ENCODE measurements around the gene PSMG4. TPM values are rescaled to one million over a fixed set of nuclear protein-coding genes. Genes with fewer than 3 reads are reported as not detected.
A peak's percentile ranks its signal among the peaks of the same experiment; 100 is the strongest.

Gene PSMG4
- total and polyA plus RNA-seq, 9 of the 15 experiments (the other 6 are each of a cell fraction or from before 2014, with no cell fraction given), result 12.9 to 185 (median 52.0) TPM

- 92% methylated on average over 16 of the region's 40 CpGs for WGBS (ENCODE audit: insufficient coverage, low coverage, missing lambda C conversion rate)
- Histone ChIP-seq H3K27me3 (ENCODE audit: control insufficient read depth in 2 of 2, insufficient read depth in 2 of 2, low read length in 2 of 2) (no peaks in the 10 kb centered on the region; a peak in 1 of 5 replicates), H3K79me2 (ENCODE audit: control insufficient read depth, insufficient read depth, low read length) (no peaks in the 10 kb centered on the region), H3K9me3 (replicated peaks; ENCODE audit: control insufficient read depth, insufficient read depth, low read depth, low read length) (no peaks in the 10 kb centered on the region), H3K4me1 (replicated peaks in 1 of 2; ENCODE audit: control insufficient read depth in 2 of 2, insufficient read depth in 2 of 2, low read length in 2 of 2) (peaks cover 32 to 36% of the 10 kb centered on the region in 2 experiments), H3K9me1 (ENCODE audit: control insufficient read depth, insufficient read depth, low read length) (no peaks in the 10 kb centered on the region), H2AFZ (ENCODE audit: low read depth, low read length) (no peak overlapping the region), H4K20me1 (replicated peaks; ENCODE audit: control insufficient read depth, insufficient read depth, low read length) (no peaks in the 10 kb centered on the region), H3K4me2 (ENCODE audit: insufficient read depth, low read length) (no peak overlapping the region), H3K36me3 (ENCODE audit: control insufficient read depth, insufficient read depth, low read length) (no peaks in the 10 kb centered on the region), H3K27ac (ENCODE audit: extremely low read depth, low read depth, low read length) (no peak overlapping the region), H3K4me3 (no peak overlapping the region), H3K9ac (ENCODE audit: insufficient read depth in 1 of 2, low read depth in 2 of 2, low read length in 2 of 2) (no peak overlapping the region)
- peak; percentile 11; the same call in 1 of the 2 replicates for TF ChIP-seq TGIF2 (CRISPR knock-in tag; IDR thresholded peaks at IDR 0.05)
- peak; percentile 76; the same call in 1 of the 2 replicates for TF ChIP-seq ZBTB33 (CRISPR knock-in tag; IDR thresholded peaks at IDR 0.05)
- no peak for TF ChIP-seq MIER1 (IDR thresholded peaks at IDR 0.05; ENCODE audit: low read depth)
- BruUV-seq (replicated peaks), result no TSS peak
- FAIRE-seq (no peak), ATAC-seq (no peak), DNase-seq (ENCODE audit: extremely low read depth in 1 of 4, low spot score in 3 of 4) (no peak)
- intact Hi-C loops (cut with micrococcal nuclease), result loop anchor here (5.0 to 10.0 kb wide), 3 partner anchors 46 to 259 kb away; partner anchors contain the start of genes NQO2 and RIPK1
- POLR2A ChIA-PET, result interaction anchor here (0.7 to 1.8 kb wide), 4 partner anchors 11 to 96 kb away, joined by 3 to 7 read pairs (median 3); partner anchors contain the start of gene TUBB2A
- in situ Hi-C loops (cut with MboI), result loop anchor here (10.0 kb wide), 1 partner anchor 259 kb away; the partner anchor contains the start of gene NQO2
- CTCF ChIA-PET (ENCODE audit: low intra/inter-chr PET ratio), result no interaction called here
These were observed 5.2 kb upstream of the PSMG4 start for GRCh38 chr6:3253597-3253961.
